NCI-H187 (cell line): ENCODE results near the gene SMIM33.
A peak's percentile ranks its signal among the peaks of the same experiment; 100 is the strongest.
"Not testable (repeated sequence)": the region's sequence is repeated elsewhere in the genome, so short reads cannot be mapped to it uniquely, and the experiment has no call there.

Experiments
- DNase-seq, 2 experiments: peaks; one replicate each; lab custom pipeline; 2025; lab: John Stamatoyannopoulos, UW

SMIM33 gene

DNA sequence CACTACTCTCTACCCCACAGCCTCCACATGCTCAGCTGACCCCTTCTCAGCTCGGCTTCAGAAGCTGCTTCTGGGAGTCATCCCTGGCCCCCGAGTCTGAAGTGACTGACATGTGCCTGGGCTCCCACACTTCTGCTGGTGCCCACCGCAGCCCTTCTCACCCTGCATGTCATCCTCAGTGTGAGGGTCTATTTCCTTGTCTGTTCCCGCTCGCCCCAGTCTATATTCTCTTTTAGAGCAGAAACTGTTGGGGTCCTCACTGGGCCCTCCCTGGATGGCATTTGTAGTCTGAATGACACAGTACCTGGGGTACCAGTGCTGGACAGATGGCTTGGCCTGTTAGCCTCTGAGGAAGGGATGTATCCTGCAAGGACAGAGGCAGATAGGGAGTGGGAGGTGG, 13.6 kb upstream of the SMIM33 start:
- DNase-seq = no peak

DNA sequence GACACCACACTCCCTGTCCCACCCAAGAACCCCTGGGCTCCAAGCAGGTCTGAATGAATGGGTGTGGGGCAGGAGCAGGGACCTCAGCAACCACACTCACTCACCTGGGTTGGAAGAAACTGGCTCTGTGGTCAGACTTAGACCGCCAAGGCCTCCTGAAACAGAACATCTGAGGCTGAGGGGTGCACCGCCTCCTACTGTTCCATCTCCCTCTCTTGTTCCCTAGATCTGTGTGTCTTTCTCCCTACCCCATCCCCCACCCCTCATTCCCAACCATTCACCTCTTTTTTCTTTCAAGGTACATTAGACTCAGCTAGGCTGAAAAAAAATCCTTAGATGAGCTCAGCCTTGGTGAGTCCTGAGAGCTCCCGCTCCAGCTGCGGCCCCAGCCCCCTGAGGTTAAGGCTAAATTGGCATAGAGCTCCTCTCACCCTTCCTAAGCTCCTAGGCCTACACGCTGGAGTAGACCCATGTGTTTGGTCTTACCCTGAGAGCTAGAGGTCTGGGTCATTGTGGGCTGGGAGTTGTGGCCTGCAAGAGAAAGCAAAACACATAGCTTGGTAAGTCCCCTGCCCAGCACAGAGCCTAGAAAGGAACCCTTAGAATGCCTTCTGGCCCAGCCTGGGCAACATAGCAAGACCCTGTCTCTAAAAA, 13.0 kb upstream of the SMIM33 start:
- DNase-seq = no peak

DNA sequence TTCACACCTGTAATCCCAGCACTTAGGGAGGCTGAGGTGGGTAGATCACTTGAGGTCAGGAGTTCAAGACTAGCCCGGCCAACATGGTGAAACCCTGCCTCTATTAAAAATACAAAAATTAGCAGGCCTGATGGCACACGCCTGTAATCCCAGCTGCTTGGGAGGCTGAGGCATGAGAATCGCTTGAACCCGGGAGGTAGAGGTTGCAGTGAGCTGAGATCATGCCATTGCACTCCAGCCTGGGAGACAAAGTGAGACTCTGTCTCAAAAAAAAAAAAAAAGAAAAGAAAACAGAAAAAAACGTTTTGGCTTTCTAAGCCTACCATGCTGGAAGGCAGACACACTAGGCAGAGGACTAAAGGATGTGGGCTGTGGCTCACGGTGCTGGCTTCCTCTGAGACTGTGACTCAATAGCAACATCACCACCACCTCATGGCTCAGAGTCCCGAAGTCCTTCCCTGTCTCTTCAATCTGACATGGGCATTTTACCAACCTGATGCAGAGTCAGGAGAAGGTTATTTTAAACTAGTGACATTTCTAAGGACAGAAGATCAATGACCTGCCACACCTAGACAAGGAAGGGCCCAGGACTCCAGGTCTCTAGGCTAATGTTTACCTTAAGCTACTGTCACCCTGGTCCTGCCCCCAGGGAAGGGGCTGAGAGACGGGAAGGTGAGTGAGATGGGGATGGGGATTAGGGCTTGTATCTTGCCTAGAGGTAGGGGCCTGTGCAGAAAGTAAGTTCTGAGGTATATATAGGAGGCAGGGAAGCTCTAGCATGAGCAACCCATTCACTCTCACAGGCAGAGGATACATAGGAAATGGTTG, 12.0 kb upstream of the SMIM33 start:
- DNase-seq = no peak

DNA sequence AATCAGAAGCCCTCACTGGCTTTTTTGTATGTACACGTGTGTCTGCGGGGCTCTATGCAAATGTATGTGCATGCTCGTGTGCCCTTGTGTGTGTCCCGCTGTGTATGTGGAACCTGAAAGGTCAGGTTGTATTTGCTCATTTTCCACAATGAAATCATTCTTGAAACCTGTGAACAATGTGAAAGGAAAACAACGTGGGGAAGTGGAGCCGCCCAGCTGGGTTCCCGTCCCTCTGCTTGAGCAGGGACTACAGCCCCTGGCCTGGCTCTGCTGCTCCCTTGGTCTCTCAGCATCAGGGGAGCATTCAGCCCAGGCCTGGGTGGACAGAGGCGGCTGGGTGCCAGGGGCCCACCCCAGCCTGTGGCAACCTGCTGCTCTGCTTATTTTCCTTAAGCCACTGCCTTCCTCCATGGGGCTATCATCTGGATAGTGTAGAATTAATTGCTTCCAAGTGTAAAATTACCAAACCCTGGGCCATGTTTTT, 11.3 kb upstream of the SMIM33 start:
- DNase-seq = no peak

DNA sequence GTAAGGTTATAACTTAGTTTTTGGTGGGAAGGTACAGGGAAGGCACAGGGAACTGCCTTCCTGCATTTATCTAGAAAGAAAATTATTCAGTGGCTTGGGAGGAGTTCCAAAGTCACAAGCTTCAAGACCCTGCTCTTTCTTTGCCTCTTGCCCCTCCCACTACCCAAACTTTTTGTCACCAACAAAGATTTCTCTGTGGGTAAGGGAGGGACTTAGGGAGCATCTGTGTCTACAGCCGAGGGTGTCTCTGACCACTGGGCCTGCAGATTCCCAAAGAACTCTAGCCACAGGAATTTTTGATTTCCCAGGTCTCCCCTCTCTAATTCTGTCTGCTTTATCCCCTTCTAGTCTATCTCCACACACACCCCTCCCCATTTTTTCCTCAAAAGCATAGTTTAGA, 10.3 kb upstream of the SMIM33 start:
- no peak for DNase-seq

DNA sequence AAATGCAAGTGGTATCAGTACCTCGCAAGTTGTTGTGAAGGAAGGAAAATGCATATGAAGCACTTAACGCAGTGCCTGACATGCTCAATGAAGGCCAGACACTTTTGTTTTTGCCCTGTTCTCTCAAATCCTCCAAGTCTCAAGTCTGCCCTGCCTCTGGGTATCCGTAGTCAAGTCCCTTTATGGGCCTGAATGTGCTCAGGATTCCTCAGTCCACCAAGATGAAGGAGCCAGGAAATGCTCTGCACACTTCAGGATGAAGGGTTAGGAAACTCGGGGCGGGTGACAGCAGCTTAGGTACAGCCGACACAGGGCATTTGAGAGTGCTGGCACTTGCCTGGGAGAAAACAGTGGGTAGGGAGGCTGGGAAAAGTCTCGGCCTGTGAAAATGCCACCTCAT, 9.6 kb upstream of the SMIM33 start:
- no peak for DNase-seq

DNA sequence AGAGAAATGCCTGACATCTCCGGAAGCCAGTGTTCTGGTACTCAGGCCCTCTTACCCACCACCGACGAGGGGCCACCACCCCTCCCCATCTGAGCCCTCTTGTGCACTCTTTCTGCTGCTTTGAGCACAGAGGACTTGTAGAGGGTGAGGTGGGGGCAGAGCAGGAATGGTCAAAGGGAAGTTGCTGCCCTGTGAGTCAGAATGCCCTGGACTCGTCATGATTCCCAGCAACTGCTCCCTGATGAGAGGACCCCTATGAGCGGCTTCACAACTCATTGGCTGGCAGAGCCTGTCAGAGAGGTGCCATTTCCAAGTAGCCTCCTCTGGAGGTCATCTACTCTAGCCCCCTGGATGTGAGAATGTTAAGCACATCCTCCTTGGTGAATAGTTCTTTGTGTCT, 9.1 kb upstream of the SMIM33 start:
- DNase-seq = no peak

DNA sequence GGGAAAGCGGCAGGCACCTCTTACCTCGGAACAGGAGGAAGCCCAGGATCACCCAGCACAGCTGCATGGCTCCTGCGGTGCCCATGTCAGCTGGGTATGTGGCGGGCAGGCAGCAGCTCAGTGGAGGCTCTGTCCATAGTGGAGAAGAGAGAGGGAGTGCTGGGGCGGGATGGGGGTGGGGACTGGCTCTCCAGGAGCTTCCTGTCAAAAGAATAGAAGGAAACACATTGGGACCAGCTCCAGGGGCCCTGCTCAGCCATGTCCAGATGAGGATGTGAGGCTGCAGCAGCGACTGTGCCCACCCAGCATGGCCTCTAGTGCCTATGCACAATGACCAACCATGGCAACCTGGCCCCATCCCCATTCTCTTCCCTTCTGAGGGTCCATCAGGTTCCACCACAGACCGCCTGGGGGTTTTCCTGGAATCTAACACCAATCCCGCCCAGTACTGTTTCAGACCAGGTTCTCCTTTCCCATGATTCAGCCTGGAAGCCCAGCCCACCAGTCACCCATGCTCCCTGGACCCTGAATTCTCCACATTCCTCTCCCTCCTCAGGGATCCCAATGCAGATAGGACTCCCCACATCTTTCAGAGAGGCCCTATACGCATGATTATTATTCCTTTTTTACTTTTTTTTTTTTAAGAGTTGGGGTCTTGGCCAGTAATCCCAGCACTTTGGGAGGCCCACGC, 8.1 kb upstream of the SMIM33 start, which contains the start of gene ECSCR:
ECSCR (minus strand) TSS at position 158 of the 691 bp plus-strand sequence; CDS start at position 85, 73 bp downstream.
- DNase-seq = no peak

DNA sequence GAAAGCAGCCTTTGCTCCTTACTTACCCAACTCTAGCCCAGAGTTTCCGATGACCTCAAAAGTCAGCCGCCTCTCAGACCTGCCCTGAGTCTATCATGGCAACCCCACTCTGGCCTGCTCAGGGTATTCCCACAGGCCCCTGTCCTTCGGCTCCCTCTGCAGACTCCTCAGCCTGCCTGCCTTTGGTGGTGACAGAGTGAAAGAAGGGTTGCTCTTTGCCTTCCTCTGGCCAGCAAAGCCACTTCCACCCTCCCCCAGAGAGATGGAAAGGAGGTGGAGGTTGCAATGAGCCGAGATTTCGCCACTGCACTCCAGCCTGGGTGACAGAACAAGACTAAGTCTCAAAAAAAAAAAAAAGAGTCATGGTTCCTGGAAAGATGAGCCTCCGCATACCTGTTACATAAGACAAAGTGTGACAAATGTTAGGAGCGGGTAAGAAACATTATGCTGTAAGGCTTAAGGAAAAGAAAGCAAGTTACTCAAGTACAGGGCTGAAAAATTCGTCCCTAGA, 2.3 kb upstream of the SMIM33 start:
- DNase-seq = no peak

DNA sequence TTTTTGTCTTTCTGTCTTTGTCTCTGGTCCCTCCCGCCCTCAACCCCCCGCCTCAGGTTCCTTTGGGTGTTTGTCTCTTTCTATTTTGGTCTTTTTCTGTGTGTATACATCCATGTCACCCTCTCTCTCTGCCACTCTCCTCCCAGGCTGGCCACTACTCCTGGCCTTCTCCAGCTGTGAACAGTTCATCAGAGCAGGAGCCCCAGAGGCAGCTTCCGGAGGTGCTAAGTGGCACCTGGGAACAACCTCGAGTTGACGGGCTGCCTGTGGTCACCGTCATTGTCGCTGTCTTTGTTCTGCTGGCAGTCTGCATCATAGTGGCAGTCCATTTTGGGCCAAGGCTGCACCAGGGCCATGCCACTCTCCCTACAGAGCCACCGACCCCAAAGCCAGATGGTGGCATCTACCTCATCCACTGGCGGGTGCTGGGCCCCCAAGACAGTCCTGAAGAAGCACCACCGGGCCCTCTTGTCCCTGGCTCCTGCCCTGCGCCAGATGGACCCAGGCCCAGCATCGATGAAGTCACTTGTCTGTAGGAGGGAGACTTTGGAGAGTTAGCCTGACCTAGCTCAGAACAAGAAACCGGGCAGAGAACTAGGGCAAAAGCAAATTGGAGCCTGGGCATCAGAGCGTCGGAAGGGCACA, 1.7 kb downstream of the SMIM33 start:
- DNase-seq = no peak

DNA sequence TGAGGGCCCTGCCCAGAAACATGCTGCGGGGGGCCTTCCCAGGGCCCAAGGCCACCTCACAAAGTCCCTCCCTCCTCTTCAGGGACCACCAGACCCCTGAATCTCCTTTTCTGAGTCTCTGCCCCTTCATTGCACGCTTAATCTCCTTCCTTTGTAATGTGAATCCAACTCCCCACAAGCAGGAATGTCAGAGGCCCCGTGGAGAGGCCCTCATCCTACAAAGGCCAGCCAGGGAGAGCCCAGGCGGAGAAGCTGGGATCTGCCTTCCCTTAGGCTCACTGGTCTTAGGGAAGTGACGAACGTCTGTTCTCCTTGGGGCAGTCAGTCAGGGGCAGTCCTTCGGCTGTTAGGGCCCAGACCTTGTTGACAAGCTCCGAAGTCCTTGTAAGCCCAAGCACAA, 2.3 kb downstream of the SMIM33 start:
- no peak for DNase-seq

DNA sequence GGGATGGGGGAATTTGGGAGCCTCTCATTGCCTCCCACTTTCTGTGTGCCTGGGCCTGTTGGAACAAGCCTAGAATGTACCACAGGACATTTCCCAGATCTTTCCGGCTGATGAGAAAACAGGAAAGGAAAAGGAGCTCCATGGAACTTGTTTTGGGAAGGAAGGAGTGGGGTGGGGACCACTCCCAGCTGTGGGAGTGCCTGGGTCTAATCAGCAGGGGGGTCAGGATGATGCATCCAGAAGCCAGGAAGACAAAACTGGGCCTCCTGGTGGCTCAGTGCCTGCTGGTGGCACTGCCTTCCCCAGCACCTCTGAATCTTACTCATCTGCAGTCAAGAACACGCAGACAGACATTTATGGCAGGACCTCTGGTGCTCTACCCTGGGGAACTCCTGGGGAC, 2.8 kb downstream of the SMIM33 start:
- no peak for DNase-seq

DNA sequence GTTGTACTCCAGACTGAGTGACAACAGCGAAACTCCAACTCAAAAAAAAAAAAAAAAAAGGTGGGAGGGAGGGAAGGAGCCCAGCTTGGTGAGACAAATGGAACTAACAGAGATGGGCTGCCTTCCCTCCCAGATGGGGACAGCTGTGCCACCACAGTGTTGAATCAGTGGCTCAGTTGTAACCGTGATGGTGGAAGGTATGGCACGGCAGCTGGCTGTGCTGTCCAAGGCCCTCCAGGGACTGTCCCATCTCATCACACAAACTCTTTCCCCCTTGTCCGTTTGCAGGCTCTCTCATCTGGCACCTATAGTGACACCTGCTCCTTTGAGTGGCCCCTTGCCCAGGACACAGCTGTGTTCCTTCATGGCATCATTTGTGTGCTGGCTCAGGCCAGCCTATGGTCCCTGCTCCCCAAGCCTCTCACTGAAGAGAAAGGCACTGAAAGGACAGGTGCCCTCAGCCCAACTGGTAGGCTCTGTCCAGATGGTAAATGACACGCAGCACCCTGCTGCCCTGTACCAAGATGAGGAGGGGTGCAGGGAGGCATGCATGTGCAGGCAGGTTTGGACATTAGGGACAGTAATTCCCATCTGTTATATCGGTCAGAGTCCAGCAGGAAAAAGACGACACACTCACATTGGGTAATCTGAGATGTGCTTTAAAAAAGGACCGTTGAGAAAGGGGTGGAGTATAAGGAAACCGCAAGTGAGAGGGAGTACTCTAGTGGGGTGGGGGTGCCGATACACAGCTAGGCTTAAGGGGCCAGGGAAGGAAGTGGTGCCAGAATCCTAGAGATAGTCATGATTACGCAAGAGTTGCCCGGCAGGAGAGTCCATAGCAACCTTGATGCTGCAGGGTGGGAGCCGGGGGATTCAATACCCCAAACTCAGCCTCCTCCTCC, 4.3 kb downstream of the SMIM33 start:
- peak; percentile 62 to 67 for DNase-seq

DNA sequence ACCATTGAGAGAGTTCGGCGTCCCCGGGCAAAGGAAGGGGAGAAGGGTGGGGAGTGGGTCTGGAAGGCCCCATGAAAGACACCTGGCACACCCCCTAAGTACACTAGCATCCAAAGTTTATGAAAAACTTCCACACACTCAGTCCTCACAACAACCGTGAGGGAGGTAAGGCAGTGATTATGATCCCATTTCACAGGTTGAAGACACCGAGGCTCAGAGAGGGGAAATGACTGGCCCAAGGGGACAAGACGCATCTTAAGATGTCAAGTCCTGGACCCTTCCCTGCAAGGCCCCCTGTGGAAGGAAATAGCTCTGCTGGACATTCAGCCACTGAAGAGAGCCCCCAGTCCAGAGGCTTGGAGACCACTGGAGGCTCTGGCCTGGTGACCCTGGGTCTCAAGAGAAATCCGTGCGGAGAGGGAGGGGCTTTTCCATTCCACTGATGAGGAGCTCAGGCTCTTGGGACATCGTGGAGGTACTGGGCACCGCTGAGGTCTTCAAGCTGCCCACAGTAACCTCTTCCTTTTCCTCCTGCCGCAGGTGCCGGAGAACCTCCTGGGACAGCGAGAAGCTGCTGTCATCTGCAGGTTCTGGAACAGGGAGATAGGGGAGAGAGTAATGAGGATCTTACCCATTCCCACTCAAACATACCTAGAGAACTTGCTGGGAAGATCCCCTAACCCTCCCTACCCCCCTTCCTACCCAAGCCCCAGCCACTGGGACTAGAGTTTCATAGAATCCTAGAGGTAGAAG, 5.2 kb downstream of the SMIM33 start:
- DNase-seq = no peak

DNA sequence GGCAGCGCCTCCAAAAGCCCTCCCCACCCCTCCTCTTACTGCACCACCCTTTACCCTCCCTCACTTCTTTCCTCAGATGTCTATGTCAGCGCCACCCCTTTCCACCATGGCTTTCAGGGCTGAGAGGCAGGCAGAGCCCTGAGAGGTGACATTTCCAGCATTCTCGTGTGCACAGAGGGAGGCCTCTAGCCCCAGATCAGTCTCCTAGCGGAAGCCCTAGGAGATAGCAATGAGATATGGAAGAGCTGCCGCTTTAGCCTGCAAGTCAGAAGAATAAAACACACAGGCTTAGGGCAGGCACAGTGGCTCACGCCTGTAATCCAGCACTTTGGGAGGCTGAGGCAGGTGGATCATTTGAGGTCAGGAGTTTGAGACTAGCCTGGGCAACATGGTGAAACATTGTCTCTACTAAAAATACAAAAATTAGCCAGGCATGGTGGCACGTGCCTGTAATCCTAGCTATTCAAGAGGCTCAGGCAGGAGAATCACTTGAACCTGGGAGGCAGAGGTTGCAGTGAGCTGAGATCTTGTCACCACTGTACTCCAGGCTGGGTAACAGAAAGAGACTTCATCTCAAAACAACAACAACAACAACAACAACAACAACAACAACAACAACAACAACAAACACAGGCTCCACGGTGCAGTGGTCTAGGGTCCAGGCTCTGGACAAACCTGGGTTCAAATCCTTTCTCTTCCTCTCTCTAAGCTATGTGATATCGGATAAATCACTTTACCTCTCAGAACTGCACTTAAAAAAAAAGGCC, 8.0 kb downstream of the SMIM33 start:
- DNase-seq = not testable (repeated sequence)

DNA sequence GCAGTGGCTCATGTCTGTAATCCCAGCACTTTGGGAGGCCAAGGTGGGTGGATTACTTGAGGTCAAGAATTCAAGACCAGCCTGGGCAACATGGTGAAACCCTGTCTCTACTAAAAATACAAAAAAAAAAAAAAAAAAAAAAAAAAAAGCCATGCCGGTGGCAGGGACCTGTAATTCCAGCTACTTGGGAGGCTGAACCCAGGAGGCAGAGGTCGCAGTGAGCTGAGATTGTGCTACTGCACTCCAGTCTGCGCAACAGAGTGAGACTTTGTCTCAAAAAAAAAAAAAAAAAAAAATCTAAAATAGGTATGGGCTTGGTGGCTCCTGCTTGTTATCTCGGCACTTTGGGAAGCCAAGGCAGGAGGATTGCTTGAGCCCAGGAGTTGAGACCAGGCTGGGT, 8.9 kb downstream of the SMIM33 start:
- not testable (repeated sequence) for DNase-seq

DNA sequence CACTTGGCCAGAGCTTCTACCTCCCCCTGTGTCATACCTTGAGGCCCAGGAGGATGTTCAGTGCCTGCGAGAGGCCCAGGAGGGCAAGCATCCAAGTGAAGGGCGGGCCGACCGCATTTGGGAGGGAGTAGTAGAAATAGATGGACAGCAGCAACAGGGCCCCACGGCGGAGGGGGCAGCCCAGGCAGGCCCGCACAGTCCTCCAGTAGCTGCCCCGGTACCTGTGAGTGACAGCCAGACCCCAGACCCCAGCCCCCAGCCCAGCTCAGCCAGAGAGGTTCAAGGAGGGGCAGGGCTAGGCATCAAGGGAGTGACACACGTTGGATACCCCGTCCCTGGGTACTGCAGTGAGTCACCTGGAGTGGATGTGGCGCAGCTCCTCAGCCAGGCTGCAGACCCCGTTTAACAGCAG, 10.3 kb downstream of the SMIM33 start:
- DNase-seq = no peak

DNA sequence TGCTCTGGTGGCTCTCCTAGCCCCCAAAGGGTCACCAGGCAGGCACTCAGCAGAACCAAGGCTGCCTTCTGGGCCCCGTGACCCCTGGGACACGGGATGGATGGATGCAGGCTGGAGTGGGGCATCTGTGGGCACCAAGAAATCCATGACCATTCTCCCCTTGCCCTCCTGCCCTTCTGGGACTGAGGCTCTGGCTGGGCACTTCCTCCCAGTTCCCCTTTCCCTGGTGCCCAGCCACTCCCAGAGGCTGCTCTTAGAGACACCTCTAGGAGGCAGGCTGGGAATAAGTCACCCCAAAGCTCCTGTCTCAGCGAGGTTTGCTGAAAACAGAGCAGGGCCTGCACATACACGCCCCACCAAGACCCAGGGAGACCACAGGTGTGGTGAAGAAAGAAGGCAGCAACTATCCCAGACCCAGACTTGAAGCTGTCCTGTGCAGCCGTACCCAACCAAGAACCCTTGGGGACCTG, 10.8 kb downstream of the SMIM33 start:
- DNase-seq = no peak
